Stimulated activated CD8-positive, alpha-beta memory T cell treated with anti-CD3 and anti-CD28 coated beads, Interleukin-12 subunit alpha, Interleukin-12 subunit beta, amount 100 ng/mL, for 4 hours (primary cell): Measurements from ENCODE around the gene AMN.

Experiments used
- DNase-seq: peaks from one replicate; pipeline ENCODE4 v3.0.0-alpha.2; 2020; ENCODE audit warnings: low read depth

AMN gene

DNA sequence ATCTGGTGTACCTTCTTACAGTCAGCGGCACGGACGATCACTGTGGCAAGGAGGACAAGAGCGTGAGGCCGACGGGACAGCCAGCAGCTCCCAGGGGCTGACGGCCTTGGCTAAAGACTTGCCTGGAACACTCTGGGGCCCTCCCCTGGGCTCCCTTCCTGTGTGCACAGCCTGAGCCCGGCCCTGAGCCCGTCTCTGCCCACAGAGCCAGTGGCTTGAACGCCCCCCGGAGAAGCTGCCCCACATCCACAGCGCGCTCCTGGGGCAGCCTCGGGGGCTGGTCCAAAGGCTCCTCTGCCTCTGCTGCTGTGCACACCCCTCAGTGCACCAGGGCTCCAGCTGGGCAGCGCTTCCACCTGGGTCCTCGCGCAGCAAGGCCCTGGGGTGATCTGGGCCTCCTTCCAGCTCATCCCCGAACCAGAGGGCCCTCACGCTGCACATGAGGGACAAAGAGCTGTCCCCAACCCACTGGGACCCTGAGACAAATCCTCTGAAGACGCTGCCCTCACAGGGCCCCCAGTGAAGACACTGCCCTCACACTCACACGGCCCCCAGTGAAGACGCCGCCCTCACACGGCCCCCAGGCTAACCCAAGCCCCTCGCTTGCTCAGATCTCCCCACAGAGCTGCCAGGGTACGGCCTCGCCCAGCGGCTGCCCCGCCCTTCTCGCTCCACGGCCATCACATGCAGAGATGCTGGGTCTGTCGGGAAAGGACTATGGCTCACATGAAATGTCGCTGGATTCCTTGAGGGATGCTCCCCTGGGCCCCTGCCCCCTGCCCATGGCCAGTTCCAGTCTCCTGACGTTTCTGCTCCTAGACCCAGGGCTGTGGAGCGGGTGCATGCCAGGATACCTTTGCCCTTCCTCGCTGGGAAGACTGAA is 22.2 kb downstream of the AMN start:
- DNase-seq, result no peak

DNA sequence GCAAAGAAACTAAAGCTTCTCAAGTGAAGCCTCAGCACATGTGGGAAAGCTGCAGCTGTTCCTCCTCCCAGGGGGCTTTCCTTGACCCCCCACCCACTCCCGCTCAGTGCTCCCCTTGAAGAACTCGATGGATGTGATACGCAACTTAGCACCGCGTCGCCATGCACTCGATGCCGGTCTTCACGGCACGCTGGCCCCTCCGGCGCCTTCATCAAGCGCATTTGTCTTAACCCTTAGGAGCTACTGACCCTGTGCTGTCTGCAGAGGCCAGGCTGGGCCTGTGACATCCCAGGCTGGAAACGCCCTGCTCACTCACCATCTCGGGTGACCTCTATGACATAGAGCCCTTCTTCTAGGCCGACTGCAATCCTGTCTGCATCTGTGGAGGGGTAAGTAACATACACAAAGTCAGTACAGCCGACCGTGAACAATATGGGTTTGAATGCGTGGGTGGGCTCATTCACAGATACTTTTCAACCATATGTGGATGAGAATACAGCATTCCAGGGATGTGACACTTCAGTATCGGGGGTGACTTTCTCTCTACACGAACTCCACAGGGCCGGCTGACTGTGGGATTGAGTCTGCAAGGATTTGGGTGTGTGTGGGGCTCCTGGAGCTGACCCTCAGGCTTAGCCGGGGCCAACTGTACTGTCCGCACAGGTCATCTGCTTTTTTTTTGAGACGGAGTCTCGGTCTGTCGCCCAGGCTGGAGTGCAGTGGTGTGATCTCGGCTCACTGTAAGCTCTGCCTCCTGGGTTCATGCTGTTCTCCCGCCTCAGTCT is 23.1 kb downstream of the AMN start:
- no peak for DNase-seq

DNA sequence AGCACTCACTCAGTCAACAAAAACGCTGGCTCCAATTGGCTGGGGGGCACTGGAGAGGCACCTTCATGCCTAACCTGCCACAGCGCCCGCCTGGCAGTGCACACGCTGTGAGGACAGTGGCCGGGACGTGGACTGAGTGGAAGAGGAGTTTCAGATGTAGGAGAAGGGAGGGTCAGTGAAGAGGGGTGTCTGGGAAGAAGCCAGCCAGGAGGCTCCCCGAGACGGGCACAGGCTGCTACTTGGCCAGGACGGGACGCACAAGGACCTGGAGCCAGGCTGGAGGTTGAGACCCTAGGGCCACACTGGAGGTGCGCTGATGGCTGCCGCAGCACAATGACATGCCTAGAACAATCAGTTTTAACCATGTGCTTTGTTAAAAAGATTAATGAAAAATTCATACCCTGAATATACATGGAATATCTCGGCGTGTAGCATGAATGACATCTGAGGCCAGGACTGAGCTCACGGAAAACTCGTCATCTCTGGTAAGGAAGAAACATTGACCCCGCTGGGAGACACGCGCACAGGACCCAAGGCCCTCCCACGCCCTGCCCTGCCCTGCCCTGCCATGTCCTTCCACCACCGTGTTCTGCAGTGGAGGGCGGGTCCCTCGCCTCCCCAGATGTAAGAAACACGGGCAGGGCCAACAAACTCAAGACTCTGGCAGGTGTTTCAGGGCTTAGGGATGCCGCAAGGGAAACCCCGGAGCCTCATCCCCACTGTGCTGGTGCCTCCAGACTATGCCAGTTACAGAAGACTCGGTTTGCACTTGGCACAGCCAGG is 25.0 kb downstream of the AMN start:
- DNase-seq, result no peak

DNA sequence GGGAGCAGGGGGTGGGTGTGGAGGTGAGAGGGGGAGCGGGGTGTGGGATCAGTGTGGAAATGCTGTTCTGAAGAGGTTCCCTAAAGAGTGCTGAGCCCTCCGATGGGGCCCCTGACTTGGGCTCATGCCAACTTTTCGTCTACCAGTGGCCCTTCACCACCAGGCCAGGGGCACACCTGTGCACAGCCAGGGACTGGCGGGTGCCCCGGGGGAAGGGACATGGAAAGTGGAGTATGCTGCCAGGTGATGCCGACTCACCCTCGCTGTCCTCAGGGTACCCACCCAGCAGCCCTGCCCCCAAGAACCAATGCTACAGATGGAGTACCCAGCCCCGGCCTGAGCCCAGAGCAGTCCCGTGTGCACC is 26.2 kb downstream of the AMN start:
- DNase-seq, result no peak

GRCh38 chr14:102949062-102949800 is 26.8 kb downstream of the AMN start:
- no peak for DNase-seq

GRCh38 chr14:102949801-102950451 is 27.5 kb downstream of the AMN start:
- DNase-seq, result no peak

GRCh38 chr14:102951034-102951433 is 28.6 kb downstream of the AMN start:
- no peak for DNase-seq

GRCh38 chr14:102951799-102952198 is 29.3 kb downstream of the AMN start:
- DNase-seq, result no peak

GRCh38 chr14:102952276-102952675 is 29.8 kb downstream of the AMN start:
- no peak for DNase-seq

- no peak for DNase-seq
These were observed 30.6 kb downstream of the AMN start for GRCh38 chr14:102953100-102953499.

DNA sequence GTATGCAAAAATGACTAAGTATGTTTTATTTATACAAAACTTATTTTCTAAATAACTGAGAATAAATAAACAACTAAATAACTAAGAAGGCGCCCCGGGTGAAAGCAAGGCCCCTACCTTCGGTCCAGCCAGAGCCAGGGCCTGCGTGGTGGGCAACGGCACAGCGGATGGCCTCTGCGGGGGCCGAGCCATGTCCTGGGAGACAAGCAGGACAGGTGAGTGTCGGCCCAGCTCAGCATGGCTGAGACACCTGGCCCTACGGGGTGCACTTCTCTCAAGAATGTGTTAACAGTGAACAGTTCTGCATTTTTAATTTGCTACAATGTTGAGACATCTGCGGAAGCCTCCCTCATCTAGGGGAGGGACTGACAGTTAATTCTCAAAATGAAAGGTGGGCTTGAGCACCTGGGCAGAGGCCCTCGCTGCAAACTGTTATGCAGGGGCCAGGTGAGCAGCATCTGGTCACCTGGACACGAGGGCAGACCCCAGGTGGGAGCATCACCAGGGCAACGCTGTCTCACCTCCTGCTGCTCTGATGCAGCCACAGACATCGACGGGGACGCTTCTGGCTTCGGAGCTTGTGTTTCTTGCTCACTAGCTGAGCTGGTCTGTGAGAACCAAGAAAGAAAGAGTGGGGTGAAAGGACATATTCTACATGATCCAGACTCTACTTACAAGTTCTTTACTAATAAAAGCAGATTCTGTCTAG is 31.8 kb downstream of the AMN start:
- no peak for DNase-seq

- DNase-seq, result no peak
These were observed 33.4 kb downstream of the AMN start for GRCh38 chr14:102955636-102956408.

GRCh38 chr14:102957222-102957621 is 34.8 kb downstream of the AMN start:
- no peak for DNase-seq

GRCh38 chr14:102958461-102958860 is 36.0 kb downstream of the AMN start:
- DNase-seq, result no peak

DNA sequence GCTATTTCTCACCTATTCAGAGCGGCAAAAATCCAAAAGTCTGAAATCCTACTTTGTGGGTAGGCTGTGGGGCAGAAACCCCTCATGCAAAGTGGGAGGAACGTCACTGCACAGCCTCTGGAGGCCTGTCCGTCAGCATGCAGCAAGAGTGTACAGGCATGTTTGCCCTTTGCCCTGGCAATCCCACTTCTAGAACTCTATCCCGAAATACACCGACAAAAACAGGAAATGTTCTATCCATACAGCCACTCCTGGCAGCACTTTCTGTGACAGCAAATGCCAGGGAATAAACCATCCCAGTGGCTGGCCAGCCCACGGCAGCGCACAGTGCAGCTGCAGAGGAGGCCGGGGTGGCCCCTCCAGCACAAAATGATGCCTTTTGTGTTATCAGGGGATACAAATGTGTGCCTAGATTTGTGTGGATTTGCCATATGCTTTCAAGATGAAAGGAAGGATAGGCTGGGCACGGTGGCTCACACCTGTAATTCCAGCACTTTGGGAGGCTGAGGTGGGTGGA is 39.7 kb downstream of the AMN start:
- DNase-seq, result no peak

DNA sequence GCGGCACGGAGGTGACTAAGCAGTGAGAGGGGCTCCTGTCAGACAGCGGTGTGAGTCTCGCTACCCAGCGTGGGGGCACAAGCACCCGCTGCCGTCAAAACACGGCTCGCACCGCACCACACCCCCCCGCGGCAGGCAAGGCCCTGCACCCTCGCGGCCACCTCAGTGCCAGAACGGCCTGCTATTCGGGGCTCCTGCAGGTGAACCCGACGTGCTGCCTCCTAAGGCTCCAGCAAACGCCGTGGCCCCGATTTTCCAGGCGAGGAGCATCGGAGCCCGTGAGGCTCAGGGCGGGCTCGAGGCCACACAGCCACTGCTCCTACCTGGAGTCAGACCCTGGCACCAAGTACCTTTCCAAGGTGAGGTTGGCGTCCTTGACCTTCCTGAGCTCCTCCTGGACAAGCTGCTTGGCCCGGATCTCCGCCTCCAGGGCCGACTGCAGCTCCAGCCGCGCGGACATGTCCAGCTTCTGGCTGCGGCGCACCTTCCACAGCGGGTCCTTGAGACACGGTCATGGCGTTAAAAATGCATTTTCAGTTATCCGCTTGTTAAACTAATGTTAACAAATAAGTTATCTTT is 41.8 kb downstream of the AMN start:
- DNase-seq, result no peak

- DNase-seq, result no peak
These were observed 42.8 kb downstream of the AMN start for GRCh38 chr14:102965282-102965681.

- DNase-seq, result no peak
These were observed 43.6 kb downstream of the AMN start for GRCh38 chr14:102965971-102966655.
